ENCODE measurements around the gene VAT1. TPM values are rescaled to one million over a fixed set of nuclear protein-coding genes. Genes with fewer than 3 reads are reported as not detected.

VAT1 gene
- total and polyA plus RNA-seq, 2 donors (not counting 1 experiment from before 2014, with no cell fraction given), result 20.4 to 90.7 TPM

- H3K9ac ChIP-seq (ENCODE audit: low read length), result peak overlapping the region; percentile 58
- intact Hi-C loops (cut with micrococcal nuclease), result loop anchor here (1.0 to 10.0 kb wide), 2 partner anchors 13 to 310 kb away; partner anchors contain the start of genes PLEKHH3 and RPL27
Measured at GRCh38 chr17:42985225-42985624, 37.0 kb downstream of the VAT1 start.

DNA sequence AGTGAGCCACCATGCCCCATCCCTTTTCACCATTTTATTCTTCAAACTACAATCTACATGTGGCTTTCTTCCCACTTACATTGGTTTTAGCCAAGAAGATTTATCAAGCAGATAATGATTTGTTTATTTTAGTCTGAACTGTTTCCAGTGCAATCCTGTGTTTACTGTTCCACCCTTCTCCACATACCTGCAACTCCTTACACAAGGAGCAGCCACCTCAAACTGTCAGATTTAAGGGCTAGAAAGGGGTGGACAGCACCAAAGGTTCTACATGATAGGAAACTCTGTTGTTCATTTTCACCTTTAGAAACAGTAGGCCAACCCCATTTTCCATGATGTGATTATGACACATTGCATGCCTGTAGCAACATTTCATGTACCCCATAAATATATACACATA, 39.9 kb downstream of the VAT1 start:
- CTCF ChIA-PET, result no interaction called here
- intact Hi-C loops (cut with micrococcal nuclease), result loop anchor here (10.0 kb wide), 1 partner anchor 307 kb away; the partner anchor contains the start of gene PLEKHH3
- Histone ChIP-seq H3K4me3 (ENCODE audit: control extremely low read depth in 1 of 5, extremely low read depth in 1 of 5, insufficient read depth in 1 of 5, low read depth in 2 of 5, low read length in 4 of 5) (no peak overlapping the region), H3K27me3 (replicated peaks in 1 of 4; ENCODE audit: control extremely low read depth in 1 of 4, control insufficient read depth in 3 of 4, insufficient read depth in 4 of 4, low read length in 3 of 4) (no peaks in the 10 kb centered on the region), H3K9ac (ENCODE audit: low read length) (no peak overlapping the region), H3K4me2 (replicated peaks; ENCODE audit: low read depth, low read length, poor library complexity, severe bottlenecking) (peak overlapping the region; percentile 93), H3K4me1 (ENCODE audit: control insufficient read depth in 2 of 2, insufficient read depth in 2 of 2, low read length in 2 of 2) (peaks cover 60 to 71% of the 10 kb centered on the region in 2 donors), H3K27ac (ENCODE audit: low read length in 2 of 2) (peak overlapping the region; percentile 19 to 86), H3K36me3 (replicated peaks in 1 of 2; ENCODE audit: control extremely low read depth in 1 of 2, control insufficient read depth in 1 of 2, extremely low read depth in 1 of 2, insufficient read depth in 2 of 2, low read length in 1 of 2) (peaks cover 0 to 7% of the 10 kb centered on the region in 2 experiments), H4K20me1 (ENCODE audit: control insufficient read depth, insufficient read depth, low read length, poor library complexity, severe bottlenecking) (no peaks in the 10 kb centered on the region), H2AFZ (ENCODE audit: insufficient read depth, low read depth, low read length, poor library complexity, severe bottlenecking) (no peak overlapping the region), H3K79me2 (ENCODE audit: control insufficient read depth, insufficient read depth, low read length) (peaks cover 58% of the 10 kb centered on the region), H3K9me3 (ENCODE audit: control extremely low read depth in 1 of 3, control insufficient read depth in 2 of 3, insufficient read depth in 1 of 3, low read length in 2 of 3) (no peaks in the 10 kb centered on the region)
- H3K27me3 Mint-ChIP-seq, result no peaks in the 10 kb centered on the region
- DNase-seq, result no peak
- H3K9me3 Mint-ChIP-seq (ENCODE audit: insufficient read depth), result no peaks in the 10 kb centered on the region
- peak overlapping the region; percentile 71 for H3K27ac Mint-ChIP-seq
- no peak for ATAC-seq (ENCODE audit: low read depth)
- POLR2A ChIA-PET, result interaction anchor here (0.7 kb wide), 1 partner anchor 1156 kb away, joined by 5 read pairs; no protein-coding TSS in a partner anchor
- no peak for TF ChIP-seq EZH2 (IDR thresholded peaks at IDR 0.05; ENCODE audit: borderline replicate concordance, insufficient read depth, low read depth, low read length, poor library complexity, severe bottlenecking)
- TF ChIP-seq, protein P1, sequence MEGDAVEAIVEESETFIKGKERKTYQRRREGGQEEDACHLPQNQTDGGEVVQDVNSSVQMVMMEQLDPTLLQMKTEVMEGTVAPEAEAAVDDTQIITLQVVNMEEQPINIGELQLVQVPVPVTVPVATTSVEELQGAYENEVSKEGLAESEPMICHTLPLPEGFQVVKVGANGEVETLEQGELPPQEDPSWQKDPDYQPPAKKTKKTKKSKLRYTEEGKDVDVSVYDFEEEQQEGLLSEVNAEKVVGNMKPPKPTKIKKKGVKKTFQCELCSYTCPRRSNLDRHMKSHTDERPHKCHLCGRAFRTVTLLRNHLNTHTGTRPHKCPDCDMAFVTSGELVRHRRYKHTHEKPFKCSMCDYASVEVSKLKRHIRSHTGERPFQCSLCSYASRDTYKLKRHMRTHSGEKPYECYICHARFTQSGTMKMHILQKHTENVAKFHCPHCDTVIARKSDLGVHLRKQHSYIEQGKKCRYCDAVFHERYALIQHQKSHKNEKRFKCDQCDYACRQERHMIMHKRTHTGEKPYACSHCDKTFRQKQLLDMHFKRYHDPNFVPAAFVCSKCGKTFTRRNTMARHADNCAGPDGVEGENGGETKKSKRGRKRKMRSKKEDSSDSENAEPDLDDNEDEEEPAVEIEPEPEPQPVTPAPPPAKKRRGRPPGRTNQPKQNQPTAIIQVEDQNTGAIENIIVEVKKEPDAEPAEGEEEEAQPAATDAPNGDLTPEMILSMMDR (IDR thresholded peaks at IDR 0.05), result no peak
- peaks cover 61% of the 10 kb centered on the region for H3K4me1 Mint-ChIP-seq
- peak overlapping the region; percentile 99 for H3K4me3 Mint-ChIP-seq

More at GRCh38 chr17:42985225-42985624, 37.0 kb downstream of the VAT1 start:
- Mint-ChIP-seq H3K27me3 (no peaks in the 10 kb centered on the region), H3K27ac (peak overlapping the region; percentile 91), H3K9me3 (ENCODE audit: insufficient read depth) (no peaks in the 10 kb centered on the region), H3K4me1 (peaks cover 58% of the 10 kb centered on the region), H3K4me3 (peak overlapping the region; percentile 86)
- no peaks in the 10 kb centered on the region for H4K20me1 ChIP-seq (ENCODE audit: control insufficient read depth, insufficient read depth, low read length, poor library complexity, severe bottlenecking)
- DNase-seq (peak; percentile 87), ATAC-seq (ENCODE audit: low read depth) (peak; percentile 53)
- no peak overlapping the region for H2AFZ ChIP-seq (ENCODE audit: insufficient read depth, low read depth, low read length, poor library complexity, severe bottlenecking)
- peak overlapping the region; percentile 58 to 77 for H3K27ac ChIP-seq (ENCODE audit: low read length in 2 of 2)
- H3K9me3 ChIP-seq (ENCODE audit: control extremely low read depth in 1 of 3, control insufficient read depth in 2 of 3, insufficient read depth in 1 of 3, low read length in 2 of 3), result no peaks in the 10 kb centered on the region
- peaks cover 79% of the 10 kb centered on the region for H3K79me2 ChIP-seq (ENCODE audit: control insufficient read depth, insufficient read depth, low read length)
- H3K36me3 ChIP-seq (replicated peaks in 1 of 2; ENCODE audit: control extremely low read depth in 1 of 2, control insufficient read depth in 1 of 2, extremely low read depth in 1 of 2, insufficient read depth in 2 of 2, low read length in 1 of 2), result peaks cover 16 to 35% of the 10 kb centered on the region in 2 experiments
- peak overlapping the region; percentile 22 to 59 (median 46) for H3K4me3 ChIP-seq (ENCODE audit: control extremely low read depth in 1 of 5, extremely low read depth in 1 of 5, insufficient read depth in 1 of 5, low read depth in 2 of 5, low read length in 4 of 5)
- POLR2A ChIA-PET, result interaction anchor here (0.7 to 2.6 kb wide), 9 partner anchors 13 to 791 kb away, joined by 3 to 24 read pairs (median 5); partner anchors contain the start of genes GHDC, RPL27 and VAT1
- H3K4me2 ChIP-seq (replicated peaks; ENCODE audit: low read depth, low read length, poor library complexity, severe bottlenecking), result peak overlapping the region; percentile 74
- no CpG with 5 or more reads among the region's 1 CpG for WGBS (ENCODE audit: insufficient coverage)
- H3K27me3 ChIP-seq (replicated peaks in 1 of 4; ENCODE audit: control extremely low read depth in 1 of 4, control insufficient read depth in 3 of 4, insufficient read depth in 4 of 4, low read length in 3 of 4), result no peaks in the 10 kb centered on the region
- peaks cover 57 to 64% of the 10 kb centered on the region in 2 donors for H3K4me1 ChIP-seq (ENCODE audit: control insufficient read depth in 2 of 2, insufficient read depth in 2 of 2, low read length in 2 of 2)
- CTCF ChIA-PET, result interaction anchor here (0.7 to 6.5 kb wide), 6 partner anchors 12 to 431 kb away, joined by 3 to 54 read pairs (median 5); partner anchors contain the start of genes RPL27 and VAT1
- TF ChIP-seq, protein P1 (IDR thresholded peaks at IDR 0.05), result no peak
- no peak for TF ChIP-seq EZH2 (IDR thresholded peaks at IDR 0.05; ENCODE audit: borderline replicate concordance, insufficient read depth, low read depth, low read length, poor library complexity, severe bottlenecking)

All from B cell (primary cell).